ENCODE results near the gene GJA3.

Gene GJA3

DNA sequence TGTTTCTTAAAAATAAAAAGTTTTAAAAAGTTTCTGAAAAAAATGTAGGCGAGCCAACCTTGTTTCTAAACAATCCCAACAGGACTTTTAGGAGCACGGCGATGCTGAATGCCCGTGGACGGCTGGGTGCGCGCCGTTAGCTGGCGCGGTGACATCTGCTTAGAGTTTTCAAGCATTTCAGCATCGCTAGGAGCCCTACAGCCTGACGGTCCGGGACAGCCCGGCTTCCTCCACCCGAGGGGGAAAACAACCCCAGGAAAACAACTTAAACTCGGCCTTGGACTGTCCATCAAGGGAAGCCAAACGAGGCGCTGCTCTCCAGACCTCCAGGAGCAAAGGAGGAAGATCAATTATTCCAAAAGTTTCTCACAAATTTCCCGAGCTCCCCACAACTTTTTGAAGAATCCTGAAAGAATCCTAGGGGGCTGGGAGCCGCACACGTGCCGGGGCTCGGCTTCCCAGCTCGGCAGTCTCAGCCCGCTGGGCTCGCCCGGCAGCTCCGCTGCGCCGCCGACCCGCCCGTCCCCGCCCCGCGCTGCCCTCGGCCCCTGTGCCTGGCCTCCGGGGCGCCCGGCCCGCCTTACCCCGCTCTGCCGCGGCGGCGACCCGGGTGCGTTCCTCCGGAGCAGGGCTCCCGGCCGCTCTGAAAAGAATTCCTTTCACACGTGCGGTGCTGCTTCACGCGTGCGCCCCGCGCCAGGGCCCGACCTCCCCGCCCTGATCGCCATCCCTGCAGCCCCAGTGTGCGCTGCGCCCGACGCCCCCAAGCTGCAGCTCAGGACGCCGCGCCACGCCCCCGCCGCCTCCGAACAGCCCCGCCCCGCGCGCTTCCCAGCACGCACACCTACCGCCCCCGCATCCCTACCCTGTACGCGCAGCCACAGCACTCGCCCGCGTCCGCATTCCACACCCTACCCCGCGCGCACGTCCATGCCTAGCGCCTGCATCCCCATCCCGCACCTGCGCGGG lies at the start of gene GJA3:
Gene GJA3 (minus strand): TSS at position 747 of the 969 bp plus-strand sequence. CDS start 17,764 bp downstream, outside the sequence.
- DNase-seq = no peak

DNA sequence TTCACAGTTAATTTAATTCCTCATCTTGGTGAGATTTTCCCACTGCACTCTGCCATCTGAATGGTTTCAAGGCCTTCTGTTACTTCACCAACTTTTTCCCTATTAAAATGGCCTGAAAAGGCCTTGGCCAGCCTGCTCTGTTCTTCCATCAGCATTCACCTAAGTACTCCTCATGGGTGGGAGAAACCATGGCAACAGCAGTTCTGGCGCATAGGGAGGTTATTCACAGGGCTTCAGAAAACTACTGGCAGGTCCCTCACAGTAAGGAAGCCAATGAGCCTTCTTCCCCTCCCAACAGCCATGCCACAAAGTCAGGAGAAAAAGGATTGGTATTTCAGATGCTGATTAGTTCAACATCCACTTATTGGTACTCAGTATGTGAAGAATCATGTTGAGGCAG lies 49.1 kb upstream of the GJA3 start:
- DNase-seq = no peak

DNA sequence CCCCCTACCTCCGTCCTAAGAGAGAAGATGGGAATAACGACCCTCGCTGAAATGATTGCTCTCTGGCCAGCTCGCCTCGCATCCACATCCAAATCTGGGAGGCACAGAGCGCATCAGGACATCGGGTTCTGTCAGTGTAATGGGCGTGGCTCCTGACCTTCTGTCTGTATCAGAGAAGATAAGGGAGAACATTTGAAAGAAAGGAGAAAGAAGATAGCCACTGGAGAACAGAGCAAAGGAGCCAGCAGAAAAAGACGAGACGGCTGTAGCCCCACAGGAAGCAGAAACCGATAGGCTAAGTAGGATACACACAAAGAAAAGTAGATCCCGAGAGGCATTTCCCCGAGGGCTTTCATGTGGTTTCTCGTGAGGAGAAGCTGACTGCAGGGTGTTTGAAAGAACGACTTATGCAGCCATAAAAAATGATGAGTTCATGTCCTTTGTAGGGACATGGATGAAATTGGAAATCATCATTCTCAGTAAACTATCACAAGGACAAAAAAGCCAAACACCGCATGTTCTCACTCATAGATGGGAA lies 45.9 kb upstream of the GJA3 start:
- no peak for DNase-seq

DNA sequence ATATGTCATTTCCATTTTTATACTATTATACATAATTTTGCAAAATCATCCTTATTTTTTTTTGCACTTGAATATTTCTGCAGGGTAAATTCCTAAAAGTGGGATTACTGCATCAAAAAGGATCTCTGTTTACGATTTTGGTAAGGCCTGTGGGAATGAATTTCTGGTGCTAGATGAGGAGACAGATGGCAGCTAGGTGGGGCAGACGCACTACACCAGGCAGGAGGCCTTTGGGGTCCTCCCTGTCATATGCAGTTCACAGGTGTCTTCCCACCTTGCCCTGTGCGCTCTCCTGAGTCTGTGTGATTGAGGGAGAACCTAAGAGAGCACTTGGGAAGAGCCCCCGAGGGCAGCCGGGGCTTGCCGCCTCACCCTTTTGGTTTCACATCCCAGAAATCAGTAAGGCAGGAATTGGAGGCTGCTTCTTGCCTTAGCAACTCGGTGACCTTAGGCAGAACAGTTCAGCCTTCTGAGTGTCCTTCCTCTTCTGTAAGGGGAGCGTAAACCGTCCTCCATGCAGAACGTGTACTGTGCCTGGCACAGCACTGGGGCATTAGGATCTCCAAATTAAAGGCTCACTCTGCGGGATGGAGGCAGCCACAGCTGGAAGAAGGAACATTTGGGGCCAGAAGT lies 45.3 kb upstream of the GJA3 start:
- DNase-seq = no peak

DNA sequence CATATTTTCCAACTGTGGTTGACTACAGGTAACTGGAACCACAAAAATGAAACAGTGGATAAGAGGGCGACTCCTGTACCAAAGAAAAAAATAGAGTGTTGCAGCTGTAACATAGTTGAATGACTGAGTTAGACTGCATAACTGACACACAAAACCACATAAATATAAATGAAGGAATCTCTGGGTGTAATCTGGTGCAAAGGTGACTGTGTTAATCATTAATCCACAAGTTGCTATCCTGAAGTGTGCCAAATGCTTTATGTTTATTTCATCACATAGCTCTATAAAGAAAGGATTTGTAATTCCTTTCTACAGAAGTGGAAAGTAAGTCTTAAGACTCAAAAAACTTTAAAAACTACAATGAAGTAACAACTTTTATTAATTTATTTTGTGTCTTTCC lies 37.9 kb upstream of the GJA3 start:
- no peak for DNase-seq

DNA sequence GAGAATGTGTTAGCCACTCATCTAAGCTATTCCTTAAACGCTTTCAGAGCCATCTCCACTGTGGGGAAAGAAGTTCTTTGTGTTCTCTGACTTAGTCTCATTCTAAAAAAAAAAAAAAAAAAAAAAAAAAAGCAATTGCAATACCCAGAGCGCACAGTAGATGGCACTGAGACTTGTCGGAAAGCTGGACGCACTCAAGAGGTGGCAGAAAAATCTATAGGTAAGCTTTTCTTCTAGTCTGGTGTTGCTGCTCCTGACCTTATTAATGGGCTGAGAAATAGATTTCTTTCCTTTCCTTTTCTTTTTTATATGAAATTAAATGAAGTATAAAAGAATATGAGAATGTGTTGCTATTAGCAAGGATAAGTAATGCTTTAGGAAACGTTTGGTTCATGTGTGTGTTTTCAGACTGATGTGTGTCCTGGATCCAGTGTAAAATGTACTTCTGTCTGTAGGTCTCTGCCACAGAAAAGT lies 36.5 kb upstream of the GJA3 start:
- no peak for DNase-seq

DNA sequence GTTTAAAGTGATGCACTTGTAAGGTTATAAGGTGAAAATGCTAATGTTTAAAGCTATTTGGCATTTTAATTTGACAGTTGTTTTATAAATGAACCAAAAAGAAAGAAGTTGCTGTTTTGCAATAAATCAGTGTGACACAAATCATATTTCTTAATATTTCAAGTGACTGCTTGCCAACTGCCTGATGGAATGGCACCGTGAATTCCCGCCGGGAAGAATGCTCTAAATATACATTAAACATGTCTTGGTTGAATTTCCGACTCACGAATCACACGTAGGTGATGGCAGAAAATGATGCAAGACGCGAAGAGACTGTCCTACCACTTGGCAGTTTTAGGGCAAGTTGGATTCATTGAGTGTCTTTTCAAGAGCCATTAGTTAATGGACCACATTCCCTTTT lies 34.9 kb upstream of the GJA3 start:
- DNase-seq = no peak

DNA sequence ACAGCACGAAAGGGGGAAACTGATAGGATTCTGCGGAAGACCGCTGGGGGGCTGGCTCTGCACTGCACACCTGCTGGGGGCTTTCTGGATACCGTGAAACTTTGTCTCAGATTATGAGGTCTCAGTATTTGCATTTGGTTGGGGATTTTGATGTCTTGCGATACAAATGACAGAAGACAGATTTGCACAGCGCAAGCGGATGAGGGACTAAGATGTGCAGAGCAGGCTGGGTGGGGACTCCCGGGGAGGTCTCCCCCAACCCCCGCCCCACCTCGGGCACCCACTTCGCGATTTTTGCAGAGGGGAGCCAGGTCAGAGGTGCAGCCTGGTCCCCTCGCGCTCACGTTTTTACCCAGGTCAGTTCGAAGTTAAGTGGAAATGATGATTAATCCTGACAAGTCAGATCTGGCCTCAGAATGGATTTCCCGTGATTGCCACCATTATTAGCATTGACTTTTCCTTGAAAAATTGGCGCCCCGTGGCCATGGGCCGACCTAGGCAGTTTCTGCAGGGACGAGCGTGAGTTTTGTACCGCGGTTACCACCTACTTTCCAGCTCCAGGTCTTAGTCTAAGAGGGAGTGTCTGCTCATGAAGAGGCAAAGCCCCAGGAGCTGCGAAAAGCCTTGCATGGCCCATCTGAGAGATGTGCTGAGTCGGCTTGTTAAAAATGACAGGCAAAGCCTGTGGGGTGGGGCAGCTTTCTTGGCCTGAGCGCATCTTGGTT lies 33.2 kb upstream of the GJA3 start:
- no peak for DNase-seq

DNA sequence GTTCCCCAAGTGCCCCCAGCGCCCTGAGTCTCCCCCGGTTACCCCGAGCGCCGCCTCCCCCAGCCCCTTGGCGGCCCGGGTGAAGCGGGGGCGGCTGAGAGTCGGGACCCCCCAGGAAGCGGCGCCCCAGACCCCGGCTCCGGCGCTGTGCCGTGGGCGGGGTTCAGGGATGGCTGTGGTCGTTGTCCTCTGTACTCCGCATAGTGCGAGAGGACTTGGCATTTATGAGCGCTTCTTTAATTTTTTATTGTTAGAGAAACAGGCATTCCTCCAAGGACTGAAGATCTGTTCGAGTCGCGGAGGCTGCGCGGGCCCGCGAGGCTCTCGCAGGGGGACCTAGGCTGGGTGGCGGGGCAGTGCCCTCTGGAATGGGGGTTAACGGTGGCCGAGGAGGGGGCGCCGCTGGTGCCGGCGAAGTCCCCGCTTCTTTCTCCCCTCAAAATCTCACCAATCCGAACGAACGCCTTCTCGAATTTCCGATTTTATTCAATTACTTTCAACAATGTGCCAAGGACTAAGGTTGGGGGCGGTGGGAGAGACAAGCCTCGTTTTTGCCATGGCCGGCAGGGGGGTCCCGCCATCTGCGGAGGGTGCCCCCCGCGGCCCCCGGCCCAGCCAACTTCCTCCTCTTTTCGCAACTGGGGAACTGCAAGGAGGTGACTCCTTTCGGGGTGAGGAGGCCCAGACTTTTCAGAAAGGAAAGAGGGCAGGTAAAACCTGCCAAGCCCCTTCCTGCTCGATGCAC lies 32.5 kb upstream of the GJA3 start:
- no peak for DNase-seq

DNA sequence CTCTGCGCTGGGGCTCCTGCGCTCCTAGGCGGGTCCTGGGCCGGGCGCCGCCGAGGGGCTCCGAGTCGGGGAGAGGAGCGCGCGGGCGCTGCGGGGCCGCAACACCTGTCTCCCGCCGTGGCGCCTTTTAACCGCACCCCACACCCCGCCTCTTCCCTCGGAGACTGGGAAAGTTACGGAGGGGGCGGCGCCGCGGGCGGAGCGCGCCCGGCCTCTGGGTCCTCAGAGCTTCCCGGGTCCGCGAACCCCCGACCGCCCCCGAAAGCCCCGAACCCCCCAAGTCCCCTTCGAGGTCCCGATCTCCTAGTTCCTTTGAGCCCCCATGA lies 31.9 kb upstream of the GJA3 start, which contains the start of gene GJB2:
Gene GJB2 (minus strand): TSS at position 103 of the 326 bp plus-strand sequence. CDS start 3,357 bp downstream, outside the sequence.
- DNase-seq = no peak

DNA sequence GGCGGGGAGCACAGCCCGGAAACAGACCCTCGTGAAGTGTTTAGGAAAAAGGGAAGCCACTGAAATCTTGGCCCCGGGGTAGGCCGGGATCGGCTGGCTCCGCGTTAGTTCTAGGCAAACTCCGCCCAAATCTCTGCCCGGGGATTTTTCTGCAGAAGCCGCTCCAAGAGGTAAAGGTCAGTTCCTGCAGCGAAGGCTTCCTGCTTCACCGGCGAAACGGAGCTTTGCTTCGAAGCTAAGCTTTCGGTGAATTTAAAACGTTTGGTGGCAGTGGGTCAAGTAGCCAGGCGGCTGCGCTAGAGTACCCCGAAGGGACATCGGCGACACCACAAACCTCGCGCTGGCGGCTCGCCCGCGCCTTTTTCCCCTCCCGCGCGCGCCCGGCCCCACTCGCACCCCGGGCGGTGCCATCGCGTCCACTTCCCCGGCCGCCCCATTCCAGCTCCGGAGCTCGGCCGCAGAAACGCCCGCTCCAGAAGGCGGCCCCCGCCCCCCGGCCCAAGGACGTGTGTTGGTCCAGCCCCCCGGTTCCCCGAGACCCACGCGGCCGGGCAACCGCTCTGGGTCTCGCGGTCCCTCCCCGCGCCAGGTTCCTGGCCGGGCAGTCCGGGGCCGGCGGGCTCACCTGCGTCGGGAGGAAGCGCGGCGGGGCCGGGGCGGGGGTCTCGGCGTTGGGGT lies 31.4 kb upstream of the GJA3 start:
- no peak for DNase-seq

DNA sequence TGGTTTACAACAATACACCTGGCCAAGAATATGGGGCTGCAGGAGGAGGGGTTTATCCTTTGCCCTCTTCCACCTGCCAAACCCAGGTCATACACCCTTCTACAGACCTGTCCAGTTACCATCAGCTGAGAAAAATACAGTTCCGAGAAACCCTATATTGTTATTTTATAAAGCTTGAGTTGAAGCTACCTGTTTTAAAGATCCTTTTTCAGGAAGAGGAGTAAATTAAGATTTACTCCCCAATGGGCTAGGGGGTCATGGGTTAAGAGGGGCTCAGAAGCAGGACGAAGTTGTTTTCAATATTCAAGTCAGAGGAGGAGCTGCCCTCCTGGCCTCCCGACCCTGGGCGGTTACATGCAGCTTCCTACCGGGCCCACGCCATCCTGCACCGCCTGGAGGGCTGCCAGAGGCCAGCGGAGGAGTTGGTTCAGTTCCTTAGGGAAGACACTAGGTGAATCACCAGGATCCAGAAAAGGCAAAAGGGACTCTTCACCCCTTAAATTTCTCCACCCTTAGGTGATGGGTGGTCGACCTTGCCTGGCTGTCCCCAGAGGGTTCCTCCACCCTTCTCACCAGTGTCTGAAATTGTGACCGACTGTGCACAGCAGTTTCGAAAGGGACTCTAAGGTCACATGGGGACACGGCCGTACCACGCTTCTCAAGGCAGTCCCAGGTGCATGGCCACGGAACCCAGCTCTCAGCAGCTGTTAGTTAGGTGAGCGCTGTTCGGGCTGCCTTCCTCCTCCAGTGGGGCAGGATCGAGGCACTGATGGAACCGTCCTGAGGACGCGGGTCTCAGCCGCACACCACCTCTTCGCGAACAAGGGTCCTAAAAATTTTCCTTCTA lies 30.7 kb upstream of the GJA3 start:
- DNase-seq = no peak

DNA sequence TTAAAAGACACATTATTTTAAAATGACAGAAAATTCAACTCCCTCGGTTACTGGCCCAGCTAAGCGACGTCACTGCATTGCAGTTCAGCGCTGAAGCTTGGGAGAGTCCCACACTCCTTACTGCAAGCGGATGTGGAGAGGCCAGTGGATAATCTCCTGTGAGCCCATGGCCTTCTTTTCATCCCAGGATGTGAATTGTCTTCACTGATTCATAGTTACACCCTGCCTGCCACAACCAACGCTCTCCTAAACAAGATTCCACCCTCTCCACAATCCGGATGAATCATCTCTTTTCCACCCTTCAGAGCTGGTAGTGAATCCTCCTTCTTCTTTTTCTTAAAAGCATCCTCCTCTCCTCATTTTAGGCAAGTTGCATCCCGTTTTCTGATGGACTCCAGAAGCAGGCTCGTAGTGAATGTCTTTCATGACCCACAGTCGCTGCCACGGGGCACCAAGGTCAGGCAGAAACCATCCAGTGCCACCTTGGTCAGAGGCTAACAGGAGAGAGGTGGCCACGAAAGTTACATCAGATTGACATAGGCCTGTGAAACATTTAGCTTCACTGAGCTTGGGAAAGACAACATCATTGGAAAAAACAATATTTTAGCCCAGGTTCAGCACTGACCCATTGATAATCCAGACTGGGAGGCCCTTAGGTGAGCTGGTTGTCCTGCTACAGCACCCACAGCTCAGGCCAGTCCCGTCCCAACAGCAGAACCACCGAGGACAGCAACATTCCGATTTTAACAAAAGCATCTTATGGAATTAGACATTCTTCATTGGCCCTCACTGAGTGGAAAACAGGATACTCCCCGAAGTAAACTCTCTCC lies 29.8 kb upstream of the GJA3 start:
- DNase-seq = no peak

DNA sequence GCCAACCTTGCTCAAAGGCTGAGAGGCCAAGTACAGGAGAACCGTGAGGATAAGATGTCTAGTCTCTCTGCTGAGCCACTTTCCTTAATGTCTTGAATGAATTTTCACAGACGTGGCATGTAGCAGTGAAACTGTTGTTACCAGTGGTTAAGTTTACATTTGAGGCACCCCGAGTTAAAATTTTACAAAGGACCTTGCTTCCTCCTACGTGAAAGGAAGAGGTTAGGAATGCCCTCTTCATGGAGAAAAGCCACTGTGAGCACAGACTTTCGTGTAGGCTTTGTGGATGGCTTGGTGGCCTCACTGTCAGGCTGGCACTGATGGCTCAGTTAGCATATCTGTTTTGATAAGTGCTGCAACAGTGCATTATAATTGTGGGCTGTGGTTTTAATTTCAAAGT lies 29.2 kb upstream of the GJA3 start:
- DNase-seq = no peak

DNA sequence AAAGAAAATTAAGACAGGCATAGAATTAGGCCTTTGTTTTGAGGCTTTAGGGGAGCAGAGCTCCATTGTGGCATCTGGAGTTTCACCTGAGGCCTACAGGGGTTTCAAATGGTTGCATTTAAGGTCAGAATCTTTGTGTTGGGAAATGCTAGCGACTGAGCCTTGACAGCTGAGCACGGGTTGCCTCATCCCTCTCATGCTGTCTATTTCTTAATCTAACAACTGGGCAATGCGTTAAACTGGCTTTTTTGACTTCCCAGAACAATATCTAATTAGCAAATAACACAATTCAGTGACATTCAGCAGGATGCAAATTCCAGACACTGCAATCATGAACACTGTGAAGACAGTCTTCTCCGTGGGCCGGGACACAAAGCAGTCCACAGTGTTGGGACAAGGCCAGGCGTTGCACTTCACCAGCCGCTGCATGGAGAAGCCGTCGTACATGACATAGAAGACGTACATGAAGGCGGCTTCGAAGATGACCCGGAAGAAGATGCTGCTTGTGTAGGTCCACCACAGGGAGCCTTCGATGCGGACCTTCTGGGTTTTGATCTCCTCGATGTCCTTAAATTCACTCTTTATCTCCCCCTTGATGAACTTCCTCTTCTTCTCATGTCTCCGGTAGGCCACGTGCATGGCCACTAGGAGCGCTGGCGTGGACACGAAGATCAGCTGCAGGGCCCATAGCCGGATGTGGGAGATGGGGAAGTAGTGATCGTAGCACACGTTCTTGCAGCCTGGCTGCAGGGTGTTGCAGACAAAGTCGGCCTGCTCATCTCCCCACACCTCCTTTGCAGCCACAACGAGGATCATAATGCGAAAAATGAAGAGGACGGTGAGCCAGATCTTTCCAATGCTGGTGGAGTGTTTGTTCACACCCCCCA lies 28.1 kb upstream of the GJA3 start:
- DNase-seq = no peak

DNA sequence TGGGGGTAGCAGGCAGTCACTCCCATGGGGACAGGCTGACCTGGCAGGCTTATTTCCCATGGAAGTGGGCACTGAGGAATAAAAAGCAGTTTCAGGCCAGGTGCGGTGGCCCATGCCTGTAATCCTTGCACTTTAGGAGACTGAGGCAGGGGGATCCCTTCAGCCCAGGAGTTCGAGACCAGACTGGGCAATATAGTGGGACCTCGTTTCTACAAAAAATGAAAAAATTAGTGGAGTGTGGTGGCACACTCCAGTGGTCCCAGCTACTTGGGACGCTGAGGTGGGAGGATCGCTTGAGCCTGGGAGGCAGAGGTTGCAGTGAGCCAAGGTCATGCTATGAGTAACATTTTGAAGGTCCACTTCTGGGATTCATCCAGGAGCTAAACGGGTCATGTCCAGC lies 25.9 kb upstream of the GJA3 start:
- DNase-seq = no peak

DNA sequence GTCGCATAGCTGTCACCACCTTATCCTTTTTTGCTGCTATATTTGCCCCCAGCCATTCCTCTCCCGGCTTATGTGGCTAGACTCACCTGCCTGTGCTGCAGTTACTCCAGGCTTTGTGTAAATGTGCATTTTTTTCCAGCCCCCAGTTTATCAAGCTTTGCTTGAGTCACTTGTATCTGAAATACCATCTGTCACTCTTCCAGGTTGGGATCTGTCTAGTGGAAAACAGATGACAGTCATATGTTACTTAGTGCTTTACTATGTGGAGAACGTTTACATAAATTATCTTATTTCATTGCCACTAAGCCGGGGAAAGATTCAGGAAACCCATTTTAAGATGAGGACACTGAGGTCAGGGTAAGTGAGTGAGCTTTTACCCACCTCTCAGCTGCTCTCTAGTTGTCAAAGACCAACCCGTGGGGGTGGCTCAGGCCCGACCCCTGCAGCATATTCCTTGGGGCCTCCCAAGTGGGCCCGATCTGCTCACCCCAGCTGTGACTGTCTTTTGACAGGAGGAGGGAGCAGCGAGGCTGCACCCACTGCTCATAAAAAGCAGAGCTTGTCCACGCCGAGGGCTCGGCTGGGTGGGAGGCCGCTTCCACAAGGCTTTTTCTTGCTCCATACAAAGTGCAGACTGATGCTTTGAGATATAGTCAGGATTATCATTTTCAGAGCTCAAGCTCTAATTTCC lies 24.7 kb upstream of the GJA3 start:
- no peak for DNase-seq

DNA sequence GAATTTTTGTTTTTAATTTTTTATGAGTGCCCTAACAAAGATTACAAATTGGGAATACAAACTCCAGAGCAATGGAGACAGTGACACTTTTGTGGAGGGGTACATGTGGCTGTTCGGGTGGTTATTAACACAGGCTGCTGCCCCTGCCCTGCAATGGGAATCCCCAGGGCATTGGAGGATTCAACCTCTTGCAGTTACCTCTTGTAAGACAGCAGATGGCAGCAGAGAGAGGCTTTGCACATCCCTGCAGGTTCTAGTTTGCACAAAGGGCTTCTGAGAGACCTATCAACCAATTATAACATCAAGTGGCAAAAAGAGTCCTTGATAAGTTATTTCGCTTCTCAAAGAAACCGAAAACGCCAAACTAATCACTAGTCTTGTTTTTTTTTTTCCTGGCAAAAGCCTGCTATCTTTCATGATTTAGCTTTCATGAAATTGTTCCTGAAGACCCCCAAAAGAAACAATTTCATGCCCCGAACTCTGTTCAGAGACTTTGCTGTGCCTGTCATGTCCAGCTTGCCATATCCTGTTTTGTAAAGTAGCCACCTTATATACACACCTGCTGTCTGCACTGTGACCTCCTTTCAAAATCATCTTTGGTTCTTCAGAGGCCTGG lies 21.5 kb upstream of the GJA3 start:
- no peak for DNase-seq
